HL-60 (cell line): ENCODE data around the gene DLD.

Experiments used
- DNase-seq, 2 experiments: peaks; one replicate each; pipeline ENCODE4 v3.0.0-alpha.2; 2010 to 2020; ENCODE audit warnings: low read depth in 1 of 2, low spot score in 1 of 2
- H3K27ac ChIP-seq: fragments of 250-450 bp; sonication (Bioruptor Pico); replicated peaks from 2 replicates; pipeline ENCODE4 v1.5.1; 2020; ENCODE audit warnings: mild to moderate bottlenecking, moderate library complexity
- H3K27me3 ChIP-seq: fragments of 250-450 bp; sonication (Bioruptor Pico); 2 replicates; pipeline ENCODE4 v1.5.1; 2021; ENCODE audit warnings: mild to moderate bottlenecking, moderate library complexity; ENCODE audit not compliant: insufficient read depth, poor library complexity, severe bottlenecking
- H3K4me3 ChIP-seq: replicated peaks from 2 replicates; pipeline ENCODE4 v1.5.1; 2011; ENCODE audit warnings: mild to moderate bottlenecking, control low read depth, low read length; ENCODE audit not compliant: insufficient read depth
- CTCF ChIP-seq: IDR thresholded peaks from one replicate; pipeline ENCODE4 v1.5.1; 2011; ENCODE audit warnings: low read length, control low read depth, inconsistent platforms; ENCODE audit not compliant: insufficient read depth
- GABPA ChIP-seq: IDR thresholded peaks from 2 replicates; pipeline ENCODE4 v1.6.1; 2012; ENCODE audit warnings: low read depth
- POLR2AphosphoS5 ChIP-seq: IDR thresholded peaks from 2 replicates; pipeline ENCODE4 v1.6.1; 2012; ENCODE audit warnings: low read depth
- SPI1 ChIP-seq: IDR thresholded peaks from 2 replicates; pipeline ENCODE4 v1.6.1; 2012; ENCODE audit warnings: low read depth, mild to moderate bottlenecking, borderline replicate concordance
- TF ChIP-seq, protein P1 (sequence below): IDR thresholded peaks from 2 replicates; pipeline ENCODE4 v1.6.1; 2012; ENCODE audit warnings: low read depth; ENCODE audit not compliant: insufficient replicate concordance

DLD gene

GRCh38 chr7:107898997-107899594 lies 8.1 kb downstream of the DLD start:
- Histone ChIP-seq H3K27ac (no peak overlapping the region), H3K27me3 (no peaks in the 10 kb centered on the region)

GRCh38 chr7:107900496-107901015 lies 9.6 kb downstream of the DLD start:
- Histone ChIP-seq H3K27ac (no peak overlapping the region; the same call in 1 of the 2 replicates), H3K4me3 (no peak overlapping the region), H3K27me3 (no peaks in the 10 kb centered on the region)
- DNase-seq = no peak
- TF ChIP-seq, protein P1, sequence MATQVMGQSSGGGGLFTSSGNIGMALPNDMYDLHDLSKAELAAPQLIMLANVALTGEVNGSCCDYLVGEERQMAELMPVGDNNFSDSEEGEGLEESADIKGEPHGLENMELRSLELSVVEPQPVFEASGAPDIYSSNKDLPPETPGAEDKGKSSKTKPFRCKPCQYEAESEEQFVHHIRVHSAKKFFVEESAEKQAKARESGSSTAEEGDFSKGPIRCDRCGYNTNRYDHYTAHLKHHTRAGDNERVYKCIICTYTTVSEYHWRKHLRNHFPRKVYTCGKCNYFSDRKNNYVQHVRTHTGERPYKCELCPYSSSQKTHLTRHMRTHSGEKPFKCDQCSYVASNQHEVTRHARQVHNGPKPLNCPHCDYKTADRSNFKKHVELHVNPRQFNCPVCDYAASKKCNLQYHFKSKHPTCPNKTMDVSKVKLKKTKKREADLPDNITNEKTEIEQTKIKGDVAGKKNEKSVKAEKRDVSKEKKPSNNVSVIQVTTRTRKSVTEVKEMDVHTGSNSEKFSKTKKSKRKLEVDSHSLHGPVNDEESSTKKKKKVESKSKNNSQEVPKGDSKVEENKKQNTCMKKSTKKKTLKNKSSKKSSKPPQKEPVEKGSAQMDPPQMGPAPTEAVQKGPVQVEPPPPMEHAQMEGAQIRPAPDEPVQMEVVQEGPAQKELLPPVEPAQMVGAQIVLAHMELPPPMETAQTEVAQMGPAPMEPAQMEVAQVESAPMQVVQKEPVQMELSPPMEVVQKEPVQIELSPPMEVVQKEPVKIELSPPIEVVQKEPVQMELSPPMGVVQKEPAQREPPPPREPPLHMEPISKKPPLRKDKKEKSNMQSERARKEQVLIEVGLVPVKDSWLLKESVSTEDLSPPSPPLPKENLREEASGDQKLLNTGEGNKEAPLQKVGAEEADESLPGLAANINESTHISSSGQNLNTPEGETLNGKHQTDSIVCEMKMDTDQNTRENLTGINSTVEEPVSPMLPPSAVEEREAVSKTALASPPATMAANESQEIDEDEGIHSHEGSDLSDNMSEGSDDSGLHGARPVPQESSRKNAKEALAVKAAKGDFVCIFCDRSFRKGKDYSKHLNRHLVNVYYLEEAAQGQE = no peak
- TF ChIP-seq GABPA (no peak), POLR2AphosphoS5 (no peak), CTCF (no peak), SPI1 (no peak)

More at GRCh38 chr7:107898997-107899594, 8.1 kb downstream of the DLD start:
- H3K4me3 ChIP-seq = no peak overlapping the region
- TF ChIP-seq GABPA (no peak), CTCF (no peak), SPI1 (no peak), POLR2AphosphoS5 (no peak)
- TF ChIP-seq, protein P1 = no peak
- DNase-seq = no peak

DNA sequence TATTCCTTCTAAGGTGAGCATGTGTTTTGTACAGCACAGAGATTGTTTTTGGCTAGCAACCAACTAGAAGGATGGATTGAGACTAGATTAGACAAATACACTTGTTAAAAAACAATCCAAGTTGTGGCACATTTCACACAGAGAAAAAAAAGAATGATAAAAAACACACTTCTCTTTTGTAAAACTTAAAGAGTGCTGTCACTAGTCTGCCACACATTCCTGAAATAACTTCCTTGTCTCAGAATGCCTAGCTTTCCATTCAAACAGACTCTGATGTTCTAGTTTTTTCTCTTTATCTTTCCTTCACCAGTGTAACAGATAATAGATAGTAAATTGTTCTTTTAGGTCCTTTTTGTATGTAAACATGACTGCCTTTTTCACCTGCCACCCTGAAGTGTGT lies 11.4 kb downstream of the DLD start:
- Histone ChIP-seq H3K27ac (no peak overlapping the region), H3K4me3 (no peak overlapping the region), H3K27me3 (no peaks in the 10 kb centered on the region)
- TF ChIP-seq, protein P1 = no peak
- TF ChIP-seq SPI1 = no peak
- no peak for TF ChIP-seq POLR2AphosphoS5
- no peak for TF ChIP-seq CTCF
- TF ChIP-seq GABPA = no peak
- no peak for DNase-seq
